ENCODE data around the gene TMUB2.

GRCh38 chr17:44199553-44200477 is 13.0 kb downstream of the TMUB2 start, which contains the start of gene ATXN7L3:
- no peak for TF ChIP-seq CTCF (IDR thresholded peaks at IDR 0.05; ENCODE audit: poor library complexity)
- no peak for TF ChIP-seq EZH2phosphoT487 (IDR thresholded peaks at IDR 0.05; ENCODE audit: low read depth, severe bottlenecking, unreplicated experiment)
- TF ChIP-seq EZH2 (IDR thresholded peaks at IDR 0.05; ENCODE audit: borderline replicate concordance): no peak
